Adrenal gland (tissue), 12 donors: ENCODE results near the gene SRC. TPM values are rescaled to one million over a fixed set of nuclear protein-coding genes. Genes with fewer than 3 reads are reported as not detected.

Source experiments
- DNase-seq, 7 donors: peaks; one replicate each; pipeline ENCODE4 v3.0.0-alpha.2; 2019 to 2020
- H3K27ac ChIP-seq, 5 donors: fragments of 200-600 bp; sonication (generic) in 4 of 5; 1 replicate in 3 of 5; 2 replicates in 2 of 5; pipeline versions ENCODE4 v1.5.1 to v1.8.0; 2016 to 2020; ENCODE audit warnings: mild to moderate bottlenecking in 1 of 5
- H3K27me3 ChIP-seq: fragments of 200-600 bp; 2 replicates; pipeline ENCODE4 v1.8.0; 2021
- H3K36me3 ChIP-seq, 2 donors: fragments of 200-600 bp; replicated peaks in 1 of 2; 1 replicate in 1 of 2; 2 replicates in 1 of 2; pipeline versions ENCODE4 v1.5.1 to v1.8.0; 2018 to 2022
- H3K4me1 ChIP-seq, 2 donors: fragments of 200-600 bp; replicated peaks in 1 of 2; 1 replicate in 1 of 2; 2 replicates in 1 of 2; pipeline versions ENCODE4 v1.5.1 to v1.8.0; 2018 to 2021
- H3K4me3 ChIP-seq, 4 donors: fragments of 200-600 bp; sonication (generic) in 3 of 4; one replicate each; pipeline ENCODE4 v1.5.1; 2016 to 2018
- H3K9me3 ChIP-seq, 3 donors: fragments of 200-600 bp; sonication (generic) in 1 of 3; replicated peaks in 1 of 3; 1 replicate in 2 of 3; 2 replicates in 1 of 3; pipeline versions ENCODE4 v1.5.1 to v1.8.0; 2016 to 2021
- POLR2A ChIP-seq, 2 donors: fragments of 450-650 bp; IDR thresholded peaks; one replicate each; pipeline ENCODE4 v1.6.1; 2017; ENCODE audit warnings: antibody characterized with exemption in 2 of 2, mild to moderate bottlenecking in 2 of 2, moderate library complexity in 1 of 2
- WGBS, 4 donors: extraction: QIAGEN DNeasy Blood & Tissue Kit in 2 of 4; methylation state at CpG; one replicate each; pipeline versions ENCODE4 v1.1.5 to v1.1.7; 2013 to 2017; 5-methylcytosine and 5-hydroxymethylcytosine counted together
- intact Hi-C, 2 donors: fragments of 100-400 bp; cut with DNase I; formaldehyde crosslinking; loops; one replicate each; pipeline versions ENCODE4 v1.14.1 to v1.15.0; 2022 to 2023
- polyA plus RNA-seq, 3 donors: library from polyadenylated mRNA; stranded (reverse); fragments of 200-250 nt in 2 of 3; fragments of 350-450 nt in 1 of 3; fragmentation: Illumina TruSeq in 1 of 3; extraction: RNeasy Lipid Tissue Mini Kit (QIAGEN cat#74804) in 1 of 3; gene quantifications; one replicate each; pipeline ENCODE4 v1.2.3, GENCODE V29; 2013 to 2014
- total RNA-seq, 9 donors: library from RNA; depleted of rRNA in 4 of 9; stranded (reverse); fragments of >200 nt in 4 of 9; fragments of 120-200 nt in 1 of 9; fragmentation: NEBNext Ultra II Directional in 1 of 9; extraction: Animal tissue kit (Norgen Biotek cat#: 25700) in 1 of 9; gene quantifications; one replicate each; pipeline versions ENCODE4 v1.1.0 to v1.2.4, GENCODE V29; 2013 to 2023
- TF ChIP-seq, protein P1 (sequence below), 6 experiments: fragments of 450-650 bp in 4 of 6; fragments of 200-600 bp in 2 of 6; sonication (generic) in 1 of 6; IDR thresholded peaks; 1 replicate in 5 of 6; 2 replicates in 1 of 6; pipeline versions ENCODE4 v1.5.1 to v1.8.0; 2016 to 2021; ENCODE audit warnings: antibody characterized with exemption in 6 of 6, mild to moderate bottlenecking in 2 of 6, moderate library complexity in 1 of 6
- donor health status: healthy with polysubstance abuse.
- donor health status: Bipolar disorder and iron deficiency.
- donor health status: DM: yes; HTN: yes; CAD: no.
- donor health status: DM: no; HTN: no; CAD: no.
- donor health status: DM: no; HTN: no; CAD: no.
- donor health status: DM: yes; HTN: yes; CAD: no.

Gene SRC
- total and polyA plus RNA-seq, 12 donors = 10.6 to 83.0 (median 52.7) TPM

DNA sequence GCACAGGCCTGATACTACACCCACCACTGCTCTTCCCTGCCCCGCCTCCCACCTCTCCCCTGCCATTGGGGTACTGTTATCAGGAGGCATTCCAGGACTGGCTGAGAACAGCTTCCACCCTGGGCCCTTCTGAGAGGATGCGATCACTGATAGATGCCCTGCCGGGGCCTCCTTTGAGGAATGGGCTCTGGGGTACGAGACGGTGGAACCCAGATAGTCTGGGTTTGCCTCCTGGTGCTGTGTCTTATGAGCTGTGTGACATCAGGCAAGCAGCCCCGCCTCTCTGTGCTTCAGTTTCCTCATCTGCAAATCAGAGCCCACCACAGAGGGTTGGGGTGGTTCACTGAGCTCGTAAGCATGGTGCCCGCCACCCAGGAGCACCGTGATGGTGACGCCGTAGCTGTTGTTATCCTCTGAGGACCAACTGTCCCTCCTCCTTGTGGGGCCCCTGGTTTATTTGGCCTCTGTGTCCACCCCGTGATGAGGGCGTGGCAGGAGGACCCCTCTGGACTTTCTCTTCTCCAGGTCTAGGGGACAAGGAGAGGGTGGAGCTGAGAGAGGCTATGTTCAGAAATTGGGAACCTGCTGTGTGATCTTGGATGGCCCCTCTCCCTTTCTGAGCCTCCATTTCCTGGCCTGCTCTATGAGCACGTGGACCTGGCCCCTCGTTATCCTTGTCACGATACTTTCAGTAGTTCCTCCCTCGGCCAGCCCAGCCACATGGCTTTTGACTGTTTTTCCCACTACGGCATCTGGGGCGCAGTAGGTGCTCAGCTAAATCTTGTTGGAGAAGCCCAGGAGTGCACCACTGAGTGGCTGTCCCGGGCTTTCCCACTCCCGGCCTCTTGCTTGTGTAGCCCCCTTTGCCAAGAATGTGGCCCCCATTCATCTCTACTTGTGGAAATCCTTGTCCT, 18.3 kb downstream of the SRC start:
- Histone ChIP-seq H3K4me1 (peaks cover 12 to 20% of the 10 kb centered on the region in 2 donors), H3K27ac (peak overlapping the region in 1 of 5 donors; percentile 67), H3K27me3 (no peaks in the 10 kb centered on the region), H3K36me3 (peaks cover 0 to 13% of the 10 kb centered on the region in 2 donors), H3K9me3 (no peaks in the 10 kb centered on the region), H3K4me3 (no peak overlapping the region)
- DNase-seq = peak in 3 of 7 donors; percentile 4 to 14 (median 13)
- intact Hi-C loops = no loop called here
- 84 to 92% (median 90%) methylated on average over 16 to 21 of the region's 21 CpGs for WGBS, 4 donors
- TF ChIP-seq, protein P1, sequence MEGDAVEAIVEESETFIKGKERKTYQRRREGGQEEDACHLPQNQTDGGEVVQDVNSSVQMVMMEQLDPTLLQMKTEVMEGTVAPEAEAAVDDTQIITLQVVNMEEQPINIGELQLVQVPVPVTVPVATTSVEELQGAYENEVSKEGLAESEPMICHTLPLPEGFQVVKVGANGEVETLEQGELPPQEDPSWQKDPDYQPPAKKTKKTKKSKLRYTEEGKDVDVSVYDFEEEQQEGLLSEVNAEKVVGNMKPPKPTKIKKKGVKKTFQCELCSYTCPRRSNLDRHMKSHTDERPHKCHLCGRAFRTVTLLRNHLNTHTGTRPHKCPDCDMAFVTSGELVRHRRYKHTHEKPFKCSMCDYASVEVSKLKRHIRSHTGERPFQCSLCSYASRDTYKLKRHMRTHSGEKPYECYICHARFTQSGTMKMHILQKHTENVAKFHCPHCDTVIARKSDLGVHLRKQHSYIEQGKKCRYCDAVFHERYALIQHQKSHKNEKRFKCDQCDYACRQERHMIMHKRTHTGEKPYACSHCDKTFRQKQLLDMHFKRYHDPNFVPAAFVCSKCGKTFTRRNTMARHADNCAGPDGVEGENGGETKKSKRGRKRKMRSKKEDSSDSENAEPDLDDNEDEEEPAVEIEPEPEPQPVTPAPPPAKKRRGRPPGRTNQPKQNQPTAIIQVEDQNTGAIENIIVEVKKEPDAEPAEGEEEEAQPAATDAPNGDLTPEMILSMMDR (IDR thresholded peaks at IDR 0.05) = no peak
- TF ChIP-seq POLR2A (IDR thresholded peaks at IDR 0.05) = no peak

DNA sequence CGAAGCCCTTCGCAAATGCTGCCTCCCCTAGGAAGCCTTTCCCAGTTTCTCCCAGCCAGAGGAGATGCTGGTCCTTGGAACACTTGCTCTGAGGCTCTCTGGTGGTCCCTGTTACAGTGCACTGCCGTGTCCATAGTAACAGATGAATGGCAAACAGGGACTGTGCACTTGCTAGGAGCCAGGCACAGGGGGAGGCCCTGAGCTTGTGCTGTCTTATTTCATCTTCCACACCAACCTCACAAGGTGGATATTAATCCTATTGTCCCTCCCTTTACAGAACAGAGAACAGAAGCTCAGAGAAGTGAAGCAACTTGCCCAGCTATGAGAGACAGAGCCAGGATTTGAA, 19.0 kb downstream of the SRC start:
- WGBS, 4 donors = 70 to 86% (median 78%) methylated on average over 3 of the region's 3 CpGs
- TF ChIP-seq, protein P1 (IDR thresholded peaks at IDR 0.05) = no peak
- no peak for TF ChIP-seq POLR2A (IDR thresholded peaks at IDR 0.05)
- Histone ChIP-seq H3K4me1 (peaks cover 12 to 20% of the 10 kb centered on the region in 2 donors), H3K36me3 (peaks cover 0 to 13% of the 10 kb centered on the region in 2 donors), H3K27me3 (no peaks in the 10 kb centered on the region), H3K9me3 (no peaks in the 10 kb centered on the region), H3K27ac (no peak overlapping the region), H3K4me3 (no peak overlapping the region)
- no peak for DNase-seq
- intact Hi-C loops = no loop called here

- Histone ChIP-seq H3K4me3 (no peak overlapping the region), H3K27me3 (no peaks in the 10 kb centered on the region), H3K27ac (peak overlapping the region in 1 of 5 donors; percentile 11), H3K9me3 (no peaks in the 10 kb centered on the region), H3K4me1 (peaks cover 12 to 20% of the 10 kb centered on the region in 2 donors), H3K36me3 (peaks cover 0 to 13% of the 10 kb centered on the region in 2 donors)
- 76 to 88% (median 80%) methylated on average over 6 of the region's 6 CpGs for WGBS, 4 donors
- TF ChIP-seq, protein P1 (IDR thresholded peaks at IDR 0.05) = no peak
- no peak for TF ChIP-seq POLR2A (IDR thresholded peaks at IDR 0.05)
- intact Hi-C loops = no loop called here
- DNase-seq = peak in 3 of 7 donors; percentile 3 to 10 (median 8)
Measured at GRCh38 chr20:37365760-37366638, 20.1 kb downstream of the SRC start.

- Histone ChIP-seq H3K36me3 (peaks cover 0 to 13% of the 10 kb centered on the region in 2 donors), H3K27ac (peak overlapping the region in 1 of 5 donors; percentile 11), H3K27me3 (no peaks in the 10 kb centered on the region), H3K4me1 (peaks cover 12 to 20% of the 10 kb centered on the region in 2 donors), H3K9me3 (no peaks in the 10 kb centered on the region), H3K4me3 (no peak overlapping the region)
- WGBS, 4 donors = 36 to 72% (median 54%) methylated on average over 2 of the region's 2 CpGs
- intact Hi-C loops = no loop called here
- no peak for TF ChIP-seq POLR2A (IDR thresholded peaks at IDR 0.05)
- TF ChIP-seq, protein P1 (IDR thresholded peaks at IDR 0.05) = no peak
- DNase-seq = peak in 1 of 7 donors; percentile 1
Measured at GRCh38 chr20:37366743-37367142, 20.8 kb downstream of the SRC start.
